ENCODE measurements around the gene CACNA1D.

The CACNA1D gene

GRCh38 chr3:53495146-53495519 is 722 bp downstream of the CACNA1D start:
- Histone ChIP-seq H3K4ac (ENCODE audit: low read length) (no peak overlapping the region), H3K27ac (replicated peaks; ENCODE audit: low read length) (no peak overlapping the region), H3K27me3 (ENCODE audit: control insufficient read depth in 3 of 3, insufficient read depth in 3 of 3, low read depth in 1 of 3, low read length in 3 of 3) (peaks cover 11 to 45% (median 36%) of the 10 kb centered on the region in 3 experiments)

GRCh38 chr3:53495520-53496391 is 1.3 kb downstream of the CACNA1D start:
- Histone ChIP-seq H4K8ac (ENCODE audit: low read depth, low read length) (no peak overlapping the region), H3K9ac (ENCODE audit: low read depth, low read length, poor library complexity) (peak overlapping the region; percentile 80), H3K4me1 (ENCODE audit: control insufficient read depth in 2 of 2, insufficient read depth in 1 of 2, low read depth in 1 of 2, low read length in 2 of 2) (peaks cover 12 to 44% of the 10 kb centered on the region in 2 donors), H2BK120ac (ENCODE audit: low read depth, low read length) (no peak overlapping the region), H3K27ac (replicated peaks; ENCODE audit: low read length) (no peak overlapping the region), H3K4ac (ENCODE audit: low read length) (no peak overlapping the region), H3K4me3 (ENCODE audit: low read length in 2 of 2) (peak overlapping the region; percentile 46 to 75), H3K18ac (ENCODE audit: low read length) (peak overlapping the region; percentile 76), H3K27me3 (ENCODE audit: control insufficient read depth in 3 of 3, insufficient read depth in 3 of 3, low read depth in 1 of 3, low read length in 3 of 3) (peaks cover 11 to 45% (median 36%) of the 10 kb centered on the region in 3 experiments), H3K23ac (ENCODE audit: low read depth, low read length, poor library complexity) (peak overlapping the region; percentile 85), H3K4me2 (ENCODE audit: insufficient read depth, low read length, poor library complexity, severe bottlenecking) (peak overlapping the region; percentile 96), H2BK15ac (ENCODE audit: low read length) (no peak overlapping the region), H2AFZ (ENCODE audit: low read length) (peak overlapping the region; percentile 70), H3K9me3 (replicated peaks in 1 of 2; ENCODE audit: control insufficient read depth in 2 of 2, insufficient read depth in 1 of 2, low read depth in 1 of 2, low read length in 2 of 2) (no peaks in the 10 kb centered on the region), H4K91ac (ENCODE audit: low read depth, low read length, poor library complexity) (no peak overlapping the region), H2BK5ac (ENCODE audit: low read length) (no peak overlapping the region), H2BK12ac (ENCODE audit: low read length) (peak overlapping the region; percentile 10), H2AK5ac (ENCODE audit: low read depth, low read length) (no peak overlapping the region), H3K14ac (ENCODE audit: low read length) (peak overlapping the region; percentile 82), H3K36me3 (replicated peaks in 1 of 2; ENCODE audit: control insufficient read depth in 2 of 2, insufficient read depth in 2 of 2, low read length in 2 of 2) (no peaks in the 10 kb centered on the region), H3K79me1 (ENCODE audit: low read depth, low read length) (no peaks in the 10 kb centered on the region)
- WGBS, 2 donors (ENCODE audit: extremely low coverage in 2 of 2, insufficient read length in 2 of 2, insufficient replicate concordance in 1 of 2): no CpG with 5 or more reads among the region's 57 CpGs
- DNase-seq (ENCODE audit: low spot score): no peak

More at GRCh38 chr3:53495146-53495519, 722 bp downstream of the CACNA1D start:
- Histone ChIP-seq H2BK5ac (ENCODE audit: low read length) (no peak overlapping the region), H4K8ac (ENCODE audit: low read depth, low read length) (no peak overlapping the region), H2AFZ (ENCODE audit: low read length) (peak overlapping the region; percentile 70), H3K4me3 (ENCODE audit: low read length in 2 of 2) (peak overlapping the region; percentile 46 to 75), H2BK120ac (ENCODE audit: low read depth, low read length) (no peak overlapping the region), H3K14ac (ENCODE audit: low read length) (no peak overlapping the region), H2BK15ac (ENCODE audit: low read length) (no peak overlapping the region), H3K36me3 (replicated peaks in 1 of 2; ENCODE audit: control insufficient read depth in 2 of 2, insufficient read depth in 2 of 2, low read length in 2 of 2) (no peaks in the 10 kb centered on the region), H3K9ac (ENCODE audit: low read depth, low read length, poor library complexity) (peak overlapping the region; percentile 80), H3K23ac (ENCODE audit: low read depth, low read length, poor library complexity) (peak overlapping the region; percentile 85), H2AK5ac (ENCODE audit: low read depth, low read length) (no peak overlapping the region), H4K91ac (ENCODE audit: low read depth, low read length, poor library complexity) (no peak overlapping the region), H3K18ac (ENCODE audit: low read length) (peak overlapping the region; percentile 76), H2BK12ac (ENCODE audit: low read length) (peak overlapping the region; percentile 10), H3K4me1 (ENCODE audit: control insufficient read depth in 2 of 2, insufficient read depth in 1 of 2, low read depth in 1 of 2, low read length in 2 of 2) (peaks cover 15 to 44% of the 10 kb centered on the region in 2 donors), H3K9me3 (replicated peaks in 1 of 2; ENCODE audit: control insufficient read depth in 2 of 2, insufficient read depth in 1 of 2, low read depth in 1 of 2, low read length in 2 of 2) (no peaks in the 10 kb centered on the region), H3K4me2 (ENCODE audit: insufficient read depth, low read length, poor library complexity, severe bottlenecking) (peak overlapping the region; percentile 96), H3K79me1 (ENCODE audit: low read depth, low read length) (no peaks in the 10 kb centered on the region)
- no CpG with 5 or more reads among the region's 27 CpGs for WGBS, 2 donors (ENCODE audit: extremely low coverage in 2 of 2, insufficient read length in 2 of 2, insufficient replicate concordance in 1 of 2)
- no peak for DNase-seq (ENCODE audit: low spot score)

DNA sequence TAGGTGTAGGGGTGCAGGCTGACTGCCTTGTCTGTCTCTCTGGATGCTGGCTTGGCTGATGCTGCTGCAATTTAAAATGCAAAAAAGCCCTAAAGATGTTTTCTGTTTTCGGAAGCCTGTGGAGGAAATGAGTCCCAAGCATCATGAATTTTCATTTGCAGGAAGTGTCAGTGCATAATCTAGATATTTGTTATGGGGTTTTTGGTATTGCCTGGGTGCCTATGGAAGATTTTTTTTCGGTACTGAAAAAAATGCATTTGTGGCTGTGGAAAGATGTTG is 1.9 kb downstream of the CACNA1D start:
- no peak overlapping the region for H3K18ac ChIP-seq (ENCODE audit: low read length)
- H3K14ac ChIP-seq (ENCODE audit: low read length): no peak overlapping the region
- no peak overlapping the region for H3K4me3 ChIP-seq (ENCODE audit: low read length in 2 of 2)
- no peak overlapping the region for H4K8ac ChIP-seq (ENCODE audit: low read depth, low read length)
- peaks cover 11 to 45% (median 34%) of the 10 kb centered on the region in 3 experiments for H3K27me3 ChIP-seq (ENCODE audit: control insufficient read depth in 3 of 3, insufficient read depth in 3 of 3, low read depth in 1 of 3, low read length in 3 of 3)
- no peaks in the 10 kb centered on the region for H3K79me1 ChIP-seq (ENCODE audit: low read depth, low read length)
- no peak overlapping the region for H3K4me2 ChIP-seq (ENCODE audit: insufficient read depth, low read length, poor library complexity, severe bottlenecking)
- no peak overlapping the region for H3K9ac ChIP-seq (ENCODE audit: low read depth, low read length, poor library complexity)
- H3K4me1 ChIP-seq (ENCODE audit: control insufficient read depth in 2 of 2, insufficient read depth in 1 of 2, low read depth in 1 of 2, low read length in 2 of 2): peaks cover 14 to 50% of the 10 kb centered on the region in 2 donors
- no peak overlapping the region for H3K23ac ChIP-seq (ENCODE audit: low read depth, low read length, poor library complexity)
- WGBS, 2 donors (ENCODE audit: extremely low coverage in 2 of 2, insufficient read length in 2 of 2, insufficient replicate concordance in 1 of 2): no CpG with 5 or more reads among the region's 2 CpGs
- DNase-seq (ENCODE audit: low spot score): no peak
- no peaks in the 10 kb centered on the region for H3K9me3 ChIP-seq (replicated peaks in 1 of 2; ENCODE audit: control insufficient read depth in 2 of 2, insufficient read depth in 1 of 2, low read depth in 1 of 2, low read length in 2 of 2)
- no peak overlapping the region for H3K27ac ChIP-seq (replicated peaks; ENCODE audit: low read length)
- no peak overlapping the region for H3K4ac ChIP-seq (ENCODE audit: low read length)
- no peak overlapping the region for H2BK120ac ChIP-seq (ENCODE audit: low read depth, low read length)
- H2AK5ac ChIP-seq (ENCODE audit: low read depth, low read length): no peak overlapping the region
- no peak overlapping the region for H2AFZ ChIP-seq (ENCODE audit: low read length)
- H2BK5ac ChIP-seq (ENCODE audit: low read length): no peak overlapping the region
- no peaks in the 10 kb centered on the region for H3K36me3 ChIP-seq (replicated peaks in 1 of 2; ENCODE audit: control insufficient read depth in 2 of 2, insufficient read depth in 2 of 2, low read length in 2 of 2)
- H2BK15ac ChIP-seq (ENCODE audit: low read length): no peak overlapping the region
- H2BK12ac ChIP-seq (ENCODE audit: low read length): no peak overlapping the region
- H4K91ac ChIP-seq (ENCODE audit: low read depth, low read length, poor library complexity): no peak overlapping the region

DNA sequence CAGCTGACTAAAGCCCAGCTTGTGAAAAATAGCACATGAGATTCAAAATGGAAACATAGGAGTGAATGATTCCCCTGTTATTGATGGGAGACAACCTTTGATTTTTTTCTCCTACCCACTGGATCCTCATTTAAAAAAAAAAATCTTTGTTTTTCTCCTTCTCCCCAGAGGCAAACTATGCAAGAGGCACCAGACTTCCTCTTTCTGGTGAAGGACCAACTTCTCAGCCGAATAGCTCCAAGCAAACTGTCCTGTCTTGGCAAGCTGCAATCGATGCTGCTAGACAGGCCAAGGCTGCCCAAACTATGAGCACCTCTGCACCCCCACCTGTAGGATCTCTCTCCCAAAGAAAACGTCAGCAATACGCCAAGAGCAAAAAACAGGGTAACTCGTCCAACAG is 2.6 kb downstream of the CACNA1D start:
- Histone ChIP-seq H2AK5ac (ENCODE audit: low read depth, low read length) (no peak overlapping the region), H2BK12ac (ENCODE audit: low read length) (no peak overlapping the region), H4K8ac (ENCODE audit: low read depth, low read length) (no peak overlapping the region), H3K9me3 (replicated peaks in 1 of 2; ENCODE audit: control insufficient read depth in 2 of 2, insufficient read depth in 1 of 2, low read depth in 1 of 2, low read length in 2 of 2) (no peaks in the 10 kb centered on the region), H3K27ac (replicated peaks; ENCODE audit: low read length) (no peak overlapping the region), H3K27me3 (ENCODE audit: control insufficient read depth in 3 of 3, insufficient read depth in 3 of 3, low read depth in 1 of 3, low read length in 3 of 3) (peaks cover 11 to 44% (median 28%) of the 10 kb centered on the region in 3 experiments), H3K4me2 (ENCODE audit: insufficient read depth, low read length, poor library complexity, severe bottlenecking) (no peak overlapping the region), H3K23ac (ENCODE audit: low read depth, low read length, poor library complexity) (no peak overlapping the region), H2BK120ac (ENCODE audit: low read depth, low read length) (no peak overlapping the region), H3K79me1 (ENCODE audit: low read depth, low read length) (no peaks in the 10 kb centered on the region), H4K91ac (ENCODE audit: low read depth, low read length, poor library complexity) (no peak overlapping the region), H2AFZ (ENCODE audit: low read length) (no peak overlapping the region), H3K18ac (ENCODE audit: low read length) (no peak overlapping the region), H3K36me3 (replicated peaks in 1 of 2; ENCODE audit: control insufficient read depth in 2 of 2, insufficient read depth in 2 of 2, low read length in 2 of 2) (no peaks in the 10 kb centered on the region), H3K4me1 (ENCODE audit: control insufficient read depth in 2 of 2, insufficient read depth in 1 of 2, low read depth in 1 of 2, low read length in 2 of 2) (peaks cover 14 to 53% of the 10 kb centered on the region in 2 donors), H3K4me3 (ENCODE audit: low read length in 2 of 2) (no peak overlapping the region), H3K14ac (ENCODE audit: low read length) (no peak overlapping the region), H2BK5ac (ENCODE audit: low read length) (no peak overlapping the region), H2BK15ac (ENCODE audit: low read length) (no peak overlapping the region), H3K9ac (ENCODE audit: low read depth, low read length, poor library complexity) (no peak overlapping the region), H3K4ac (ENCODE audit: low read length) (no peak overlapping the region)
- DNase-seq (ENCODE audit: low spot score): no peak
- WGBS, 2 donors (ENCODE audit: extremely low coverage in 2 of 2, insufficient read length in 2 of 2, insufficient replicate concordance in 1 of 2): no CpG with 5 or more reads among the region's 5 CpGs

Measured in neuronal stem cell (in vitro differentiated cells).